Activated CD8-positive, alpha-beta memory T cell treated with anti-CD3 and anti-CD28 coated beads for 1 hour (primary cell): Measurements from ENCODE around the gene CEP104.

Experiments used
- DNase-seq, 2 donors: peaks; one replicate each; pipeline ENCODE4 v3.0.0-alpha.2; 2020; ENCODE audit warnings: low read depth in 1 of 2; ENCODE audit errors: extremely low read depth in 1 of 2

The CEP104 gene

DNA sequence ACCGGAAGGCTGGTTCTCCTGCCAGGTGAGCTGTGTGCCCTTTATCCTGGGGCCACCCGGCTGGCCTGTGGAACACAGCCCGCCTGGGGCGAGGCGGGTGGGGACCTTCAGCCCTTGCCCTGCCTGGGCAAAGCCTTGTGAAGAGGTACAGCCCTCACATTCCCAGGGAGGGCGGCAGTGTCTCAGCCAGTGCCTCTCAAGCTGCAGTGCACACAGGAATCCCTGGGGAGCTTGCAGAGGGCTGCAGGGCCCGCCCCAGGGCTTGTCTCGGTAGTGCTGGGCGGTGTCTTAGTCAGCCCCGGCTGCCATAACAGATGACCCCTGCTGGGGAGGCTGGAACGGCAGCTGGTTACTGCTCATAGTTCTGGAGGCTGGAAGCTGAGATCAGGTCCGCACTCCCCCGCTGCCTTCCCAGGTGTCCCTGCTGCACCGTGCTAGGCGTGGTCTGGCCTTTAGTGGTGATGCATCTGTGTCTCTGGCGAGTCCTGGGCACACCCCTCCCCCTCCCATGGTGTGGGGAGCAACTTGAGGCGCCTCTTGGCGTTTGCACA is 12.8 kb upstream of the CEP104 start:
- DNase-seq = no peak

DNA sequence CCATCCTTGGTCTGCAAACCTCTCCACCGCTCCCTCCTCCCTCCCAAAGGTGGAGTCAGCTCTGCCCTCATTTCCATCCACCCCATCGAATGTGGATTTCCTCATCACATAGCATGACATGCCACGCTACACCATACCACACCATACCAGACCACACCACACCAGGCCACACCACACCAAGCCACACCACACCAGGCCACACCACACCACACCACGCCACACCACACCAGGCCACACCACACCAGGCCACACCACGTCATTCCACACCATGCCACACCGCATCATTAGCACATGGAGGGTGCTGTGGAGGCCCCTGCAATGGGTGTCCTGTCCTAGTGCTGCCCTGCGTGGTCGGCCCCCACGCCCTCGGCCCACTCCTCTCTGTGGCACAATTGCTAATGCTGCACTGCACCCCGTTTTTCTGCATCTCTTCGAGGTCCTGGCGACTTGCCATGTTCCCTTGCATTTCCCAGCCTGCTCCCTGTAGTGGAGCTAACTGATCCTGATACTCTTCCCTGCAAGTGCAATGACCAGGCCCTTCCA is 11.5 kb upstream of the CEP104 start:
- DNase-seq = no peak

DNA sequence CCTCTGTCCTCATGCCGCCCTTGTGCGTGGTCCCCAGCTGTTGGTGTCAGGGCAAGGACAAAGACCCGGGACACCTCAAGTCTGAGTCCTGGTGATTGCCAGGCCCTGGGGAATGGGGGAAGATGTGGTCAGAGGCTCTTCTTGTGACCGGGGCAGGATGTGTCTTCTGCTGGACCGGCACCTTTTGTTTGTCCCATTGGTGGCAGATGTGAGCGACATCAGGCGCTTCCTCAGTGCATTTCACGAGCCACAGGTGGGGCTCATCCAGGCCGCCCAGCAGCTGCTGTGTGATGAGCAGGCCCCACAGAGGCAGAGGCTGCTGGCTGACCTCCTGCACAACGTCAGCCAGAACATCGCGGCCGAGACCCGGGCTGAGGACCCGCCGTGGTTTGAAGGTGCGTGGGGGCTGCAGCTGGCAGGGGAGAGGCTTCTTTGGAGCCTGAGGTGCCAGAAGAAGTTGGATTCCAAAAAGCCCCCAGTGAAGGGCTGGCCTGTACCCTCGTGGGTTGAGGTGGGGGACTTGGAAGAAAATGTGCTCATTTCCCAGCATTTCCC is 8.7 kb upstream of the CEP104 start:
- no peak for DNase-seq

DNA sequence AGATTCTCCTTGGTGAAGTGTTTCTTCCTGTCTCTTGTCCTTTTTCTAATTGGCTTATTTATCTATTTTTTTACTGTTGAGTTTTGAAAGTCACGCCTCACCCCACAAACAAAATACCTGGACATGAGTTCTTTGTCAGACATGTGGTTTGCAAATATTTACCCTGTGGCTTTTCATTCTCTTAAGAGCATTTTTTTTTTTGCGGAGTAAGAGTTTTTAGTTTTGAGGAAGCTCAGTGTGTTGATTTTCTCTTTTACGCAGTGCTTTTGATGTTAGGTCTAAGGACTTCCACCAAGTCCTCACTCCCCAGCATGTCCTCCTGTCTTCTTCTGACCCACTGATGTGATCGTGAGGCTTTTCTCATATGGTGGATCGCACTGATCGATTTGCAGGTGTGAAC is 7.9 kb upstream of the CEP104 start:
- no peak for DNase-seq

DNA sequence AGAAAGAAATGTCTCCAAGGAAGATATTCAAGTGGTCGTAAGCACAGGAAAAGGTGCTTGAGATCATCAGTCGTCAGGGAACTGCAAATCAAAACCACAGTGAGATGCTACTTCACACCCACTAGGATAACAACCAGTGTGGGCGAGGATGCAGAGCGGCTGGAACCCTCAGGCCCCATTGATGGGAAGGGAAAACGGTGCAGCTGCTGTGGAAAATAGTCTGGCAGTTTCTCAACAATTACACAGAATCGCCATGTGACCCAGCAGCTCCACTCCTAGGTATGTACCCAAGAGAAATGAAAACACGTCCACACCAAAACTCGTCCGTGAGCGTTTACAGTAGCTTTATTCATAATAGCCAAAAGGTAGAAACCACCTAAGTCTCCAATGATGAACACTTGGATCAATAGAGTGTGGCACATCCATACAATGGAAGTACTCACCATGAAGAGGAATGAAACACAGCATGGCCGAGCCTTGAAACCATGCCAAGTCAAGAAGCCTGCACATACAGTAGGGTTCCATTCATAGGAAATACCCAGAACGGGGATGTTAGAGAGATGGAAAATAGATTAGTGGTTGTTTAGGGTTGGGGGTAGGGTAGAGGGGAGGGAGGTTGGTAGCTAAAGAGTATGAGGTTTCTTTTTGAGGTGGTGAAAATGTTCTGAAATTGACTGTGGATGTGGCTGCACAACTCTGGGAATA is 6.4 kb upstream of the CEP104 start:
- DNase-seq = no peak

DNA sequence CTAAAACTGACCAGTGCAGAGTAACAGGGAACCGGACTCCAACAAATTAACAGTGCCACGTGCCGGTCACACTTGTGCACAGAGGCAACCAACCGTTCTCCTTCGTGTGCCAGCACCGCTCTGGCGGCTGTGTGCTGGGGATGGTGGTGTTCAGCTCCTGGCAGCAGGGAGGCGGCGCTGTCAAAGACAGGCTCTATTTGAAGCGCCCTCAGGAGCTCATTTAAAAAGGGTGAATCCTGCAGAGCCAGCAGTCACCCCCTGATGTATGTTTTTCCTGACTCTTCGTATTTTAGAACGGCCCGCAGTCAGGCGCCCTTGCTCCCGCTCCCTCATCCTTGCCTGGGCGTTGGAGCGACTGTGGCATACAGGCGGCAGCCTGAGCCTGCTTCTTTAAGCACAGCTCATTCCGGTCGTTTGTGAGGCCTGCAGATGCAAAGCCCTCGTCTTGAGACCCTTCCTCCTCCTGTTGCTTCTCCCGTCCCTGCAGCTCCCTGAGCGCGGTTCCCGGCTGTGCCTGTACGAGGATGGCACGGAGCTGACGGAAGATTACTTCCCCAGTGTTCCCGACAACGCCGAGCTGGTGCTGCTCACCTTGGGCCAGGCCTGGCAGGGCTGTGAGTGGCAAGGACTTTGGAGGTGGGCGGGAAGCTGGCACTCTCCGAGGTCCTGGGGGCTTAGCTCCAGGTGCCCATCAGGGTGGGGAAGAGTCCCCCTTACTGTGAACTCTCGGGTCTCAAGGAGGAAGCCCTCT is 1.4 kb upstream of the CEP104 start:
- no peak for DNase-seq

DNA sequence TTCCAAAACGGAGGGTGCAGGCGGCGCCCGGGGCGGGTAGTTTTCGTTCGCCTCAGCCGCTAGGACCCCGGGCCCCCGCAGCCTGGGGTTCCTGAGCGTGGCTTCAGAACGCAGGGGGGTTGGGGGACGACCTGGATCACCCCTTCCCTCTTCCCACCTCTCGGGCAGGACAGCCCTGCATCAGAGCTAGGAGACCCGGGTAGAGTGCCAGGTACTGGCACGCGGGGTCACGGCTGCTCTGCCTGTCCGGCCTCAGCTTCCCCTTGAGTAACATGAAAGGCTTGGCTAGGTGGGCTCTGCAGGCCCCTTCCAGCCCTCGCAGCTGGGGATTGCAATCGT is 749 bp upstream of the CEP104 start:
- DNase-seq = no peak

DNA sequence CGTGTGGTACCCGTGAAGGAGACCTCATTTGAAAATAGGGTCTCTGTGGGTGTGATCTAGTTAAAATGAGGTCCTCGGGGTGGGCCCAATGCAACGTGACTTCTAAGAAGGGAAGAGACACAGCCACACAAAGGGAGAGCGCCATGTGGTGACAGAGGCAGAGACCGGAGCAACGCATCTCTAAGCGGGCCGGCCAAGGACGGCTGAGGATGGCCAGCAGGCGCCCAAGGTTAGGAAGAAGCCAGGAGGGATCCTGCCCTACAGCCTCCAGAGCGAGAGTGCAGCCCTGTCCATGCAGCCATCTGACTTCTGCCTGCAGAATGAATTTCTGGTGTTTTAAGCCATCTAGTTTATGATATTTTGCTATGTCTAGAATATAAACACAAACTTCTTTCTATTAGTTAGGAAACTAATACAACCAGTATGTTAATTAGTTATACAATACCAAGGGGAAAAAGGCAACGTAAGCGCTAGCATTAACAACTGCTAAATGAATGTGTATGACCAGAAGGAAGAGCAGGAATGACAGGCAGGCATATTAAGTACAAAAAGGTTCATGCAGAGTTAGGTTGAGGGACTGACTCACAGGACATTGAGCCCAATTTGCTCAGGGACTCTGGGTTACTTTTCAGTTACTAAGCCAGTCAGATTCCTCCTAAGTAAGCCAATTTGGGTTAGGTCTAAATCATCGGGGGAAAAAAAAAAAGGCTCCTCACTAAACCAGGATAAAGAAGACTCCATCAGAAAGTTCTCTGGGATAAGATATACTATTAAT is 4.1 kb downstream of the CEP104 start:
- DNase-seq = no peak

DNA sequence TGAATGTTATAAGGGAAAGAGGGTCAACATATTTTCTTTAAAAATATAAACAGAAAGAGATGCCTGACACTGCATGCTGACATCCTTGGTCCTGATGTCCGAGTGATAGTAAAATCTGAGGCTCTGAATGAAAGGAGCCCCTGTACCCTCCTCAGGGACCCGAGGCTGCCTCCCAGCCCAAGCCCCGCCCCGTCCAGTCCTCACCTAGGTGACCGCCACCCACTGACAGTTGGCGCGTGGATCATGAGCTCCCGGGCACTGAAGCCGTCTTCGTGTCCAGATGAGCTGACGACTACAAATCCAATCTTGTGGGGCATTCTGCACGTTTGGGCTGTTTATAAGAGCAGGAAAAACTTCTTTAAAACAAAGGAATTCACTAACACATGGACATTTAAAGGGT is 4.9 kb downstream of the CEP104 start:
- no peak for DNase-seq

DNA sequence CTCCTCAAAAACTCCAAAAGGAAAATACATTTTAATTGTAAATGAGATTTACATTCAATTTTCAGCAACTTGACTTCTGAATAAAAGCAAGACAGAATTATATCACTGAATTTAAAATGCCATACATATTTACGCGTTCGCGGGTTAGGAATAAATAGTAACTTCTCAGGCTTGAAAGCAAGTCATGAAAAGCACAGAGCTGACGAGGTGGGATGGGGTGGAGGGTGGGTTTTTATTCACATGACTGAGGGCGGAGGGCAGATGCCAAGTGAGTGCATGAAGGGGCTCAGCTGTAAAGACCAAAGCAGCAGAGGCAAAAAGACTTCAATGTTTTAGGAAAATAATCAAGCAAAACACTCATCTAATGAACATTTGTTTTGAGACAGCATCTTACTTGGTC is 5.7 kb downstream of the CEP104 start:
- DNase-seq = no peak

DNA sequence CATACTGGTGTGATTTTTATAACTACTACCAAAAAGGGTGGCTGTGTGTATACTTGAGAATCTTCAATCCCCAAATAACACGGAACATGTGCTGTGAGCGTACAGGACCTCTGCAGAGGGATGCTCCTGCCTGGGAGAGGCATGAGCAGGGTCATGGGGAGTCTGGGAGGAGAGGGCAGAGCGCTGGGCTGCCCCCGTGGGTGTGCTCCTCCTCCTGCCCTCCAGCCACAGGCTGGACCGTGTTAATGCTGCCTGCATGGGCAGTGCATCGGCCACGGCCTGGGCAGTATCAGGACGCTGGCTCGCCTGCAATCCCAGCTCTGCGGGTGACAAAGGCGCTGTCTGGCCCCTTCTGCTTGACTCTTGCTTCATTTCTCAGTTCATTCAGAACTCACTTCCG is 6.2 kb downstream of the CEP104 start:
- DNase-seq = no peak

DNA sequence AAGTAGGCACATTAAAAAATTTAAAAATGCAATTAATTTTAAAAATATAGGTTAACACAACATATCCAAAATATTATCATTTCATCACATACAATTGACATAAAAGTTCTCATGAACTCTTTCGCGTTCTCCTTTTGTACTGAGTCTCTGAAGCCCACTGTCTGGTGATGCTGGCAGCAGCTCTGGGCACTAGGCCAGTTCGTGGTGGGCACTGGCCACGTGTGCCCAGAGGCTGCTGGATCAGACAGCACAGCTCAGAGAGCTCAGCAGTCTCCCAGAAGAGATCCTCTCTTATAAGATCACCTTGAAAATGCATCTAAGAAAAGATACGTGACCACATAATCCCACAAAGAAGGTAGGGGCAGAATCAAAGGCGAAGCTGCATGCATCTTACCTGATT is 9.9 kb downstream of the CEP104 start:
- no peak for DNase-seq

DNA sequence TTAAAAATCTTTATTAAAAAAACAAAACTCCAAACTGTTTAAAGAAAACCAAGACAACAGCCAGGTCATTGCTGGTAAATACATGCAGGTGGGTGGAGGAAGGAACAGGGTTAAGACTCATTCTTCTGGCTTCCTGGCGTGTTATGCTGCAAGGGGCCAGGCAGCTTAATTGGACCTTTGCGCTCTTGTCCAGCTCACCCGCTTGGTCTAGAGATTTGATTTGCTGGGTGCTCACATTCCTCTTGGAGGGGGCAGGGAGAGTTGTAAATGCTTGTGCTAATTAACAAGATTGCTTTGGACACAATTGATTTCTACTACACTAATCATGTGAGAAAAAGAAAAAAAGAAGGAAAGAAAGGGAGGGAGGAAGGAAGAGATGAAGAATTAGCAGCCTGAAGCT is 10.5 kb downstream of the CEP104 start:
- no peak for DNase-seq

DNA sequence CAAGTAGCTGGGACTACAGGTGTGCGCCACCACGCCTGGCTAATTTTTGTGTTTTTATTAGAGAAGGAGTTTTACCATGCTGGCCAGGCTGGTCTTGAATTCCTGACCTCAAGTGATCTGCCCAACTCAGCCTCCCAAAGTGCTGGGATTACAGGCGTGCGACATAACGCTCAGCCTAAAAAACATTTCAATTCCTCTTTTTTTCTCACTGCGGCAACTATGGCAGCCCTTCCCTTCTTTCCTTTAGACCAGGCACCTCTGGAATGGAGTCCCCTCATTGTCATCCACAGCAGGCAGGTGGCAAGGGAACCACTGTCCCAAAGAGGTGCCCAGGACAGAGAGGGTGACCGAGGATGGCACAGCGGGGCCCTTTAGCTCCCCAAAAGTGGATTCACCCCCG is 14.1 kb downstream of the CEP104 start:
- no peak for DNase-seq

DNA sequence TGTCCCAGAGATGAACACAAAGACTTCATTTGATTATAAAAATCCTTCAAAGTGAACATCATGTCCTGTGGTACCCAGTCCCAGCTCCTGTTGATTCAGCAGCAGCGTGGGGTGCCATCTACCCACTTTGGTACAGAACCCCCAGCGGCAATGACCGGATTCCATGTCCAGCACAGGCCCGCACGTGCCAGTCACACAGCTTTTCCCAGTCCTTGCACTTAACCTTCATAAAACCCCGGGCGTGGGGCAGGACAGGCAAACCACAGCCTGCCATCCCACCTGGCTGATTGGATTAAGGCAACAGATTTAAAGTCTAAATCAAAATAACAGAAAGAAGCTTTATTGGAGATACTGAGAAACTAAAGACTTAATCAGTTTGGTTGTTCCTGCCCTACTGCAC is 15.5 kb downstream of the CEP104 start:
- DNase-seq = no peak

DNA sequence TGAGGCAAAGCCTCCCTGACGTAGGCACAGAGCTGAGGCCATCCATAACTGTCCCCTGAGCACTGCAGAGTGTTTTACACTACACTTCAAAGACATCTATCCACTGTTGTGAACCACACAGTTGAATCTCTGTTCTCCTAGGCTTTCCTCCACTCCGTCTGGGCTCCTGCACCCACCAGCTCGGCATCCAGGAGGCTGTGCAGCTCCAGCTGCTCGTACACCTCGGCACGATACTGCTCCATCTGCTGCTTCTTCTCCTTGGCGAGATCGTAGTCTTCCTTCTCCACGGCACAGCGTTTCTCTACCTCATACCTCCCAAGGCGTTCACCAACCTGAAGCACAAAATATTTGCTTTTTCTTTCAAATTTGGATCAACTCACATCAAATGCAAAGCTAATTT is 18.2 kb downstream of the CEP104 start:
- no peak for DNase-seq

DNA sequence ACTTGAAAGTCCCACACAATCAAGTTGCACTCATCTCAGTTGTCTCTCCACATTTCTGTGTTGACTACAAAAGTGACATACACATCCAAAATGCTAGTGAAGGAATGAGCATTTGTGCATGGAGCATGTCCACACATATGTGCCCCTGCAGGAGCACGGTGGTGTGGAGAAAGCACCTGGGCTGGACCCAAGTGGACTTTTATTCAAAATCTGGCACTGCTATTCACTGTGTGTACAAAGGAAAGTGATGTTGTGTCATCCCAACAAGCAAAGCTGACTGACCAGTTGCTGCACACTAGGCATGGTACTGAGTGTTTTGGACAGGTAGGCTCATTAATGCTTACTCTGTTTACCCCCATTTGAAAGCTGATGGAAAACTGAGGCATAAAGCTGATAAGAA is 19.3 kb downstream of the CEP104 start:
- no peak for DNase-seq

DNA sequence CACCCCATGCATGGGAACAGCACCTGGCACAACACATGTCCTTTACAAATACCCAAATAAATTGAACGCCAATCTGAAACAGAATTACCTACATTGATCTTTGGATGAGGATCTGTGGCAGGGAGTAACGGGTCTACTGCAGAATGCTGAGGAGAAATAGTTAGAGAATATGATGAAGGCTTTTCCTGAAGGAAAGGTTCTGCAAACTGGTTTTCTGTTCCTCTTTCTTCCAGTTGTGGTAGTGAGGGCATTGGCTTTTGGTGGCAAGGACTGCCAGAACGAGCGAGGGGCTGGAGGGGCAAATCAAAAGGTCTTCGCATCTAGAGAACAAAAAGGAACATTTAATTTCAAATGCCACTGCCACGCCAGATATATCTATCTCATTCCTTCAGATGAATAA is 19.8 kb downstream of the CEP104 start:
- no peak for DNase-seq

DNA sequence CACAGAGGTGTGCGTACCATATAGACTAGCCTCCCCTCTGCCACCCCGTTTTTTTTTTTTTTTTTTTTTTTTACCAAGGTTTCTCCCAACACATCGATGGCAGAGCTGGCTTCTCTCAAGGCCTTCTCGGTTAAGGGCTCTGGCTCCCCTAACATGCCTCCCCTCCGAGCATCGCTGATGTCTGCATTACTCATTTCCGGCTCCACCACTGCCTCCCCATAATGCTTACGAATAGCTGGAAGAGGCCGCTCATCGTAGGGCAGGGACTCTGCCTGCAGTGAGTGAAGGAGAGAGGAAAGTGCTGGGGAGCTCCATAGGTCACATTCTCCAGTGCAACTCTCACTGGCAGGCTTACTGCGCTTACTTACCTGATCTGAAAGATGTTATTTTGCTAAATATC is 20.6 kb downstream of the CEP104 start:
- no peak for DNase-seq

DNA sequence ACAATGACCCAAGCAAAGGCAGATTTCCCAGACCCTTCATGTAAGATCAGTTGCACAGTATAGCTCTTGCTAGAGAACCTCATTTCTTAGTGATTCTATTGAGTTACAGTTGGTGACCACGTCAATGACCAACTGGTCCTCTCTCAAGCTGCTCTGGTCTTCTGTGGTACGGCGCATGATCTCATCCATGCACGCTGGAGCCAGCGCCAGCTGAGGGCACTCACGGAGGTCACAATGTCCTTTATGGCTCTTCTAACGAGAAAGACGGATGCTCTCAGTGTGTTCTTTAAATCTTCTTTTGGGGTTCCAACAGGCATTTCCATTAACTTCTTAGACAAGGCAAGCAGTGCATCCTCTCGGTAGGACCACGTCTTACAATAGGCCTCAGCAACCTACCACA is 22.3 kb downstream of the CEP104 start:
- no peak for DNase-seq

DNA sequence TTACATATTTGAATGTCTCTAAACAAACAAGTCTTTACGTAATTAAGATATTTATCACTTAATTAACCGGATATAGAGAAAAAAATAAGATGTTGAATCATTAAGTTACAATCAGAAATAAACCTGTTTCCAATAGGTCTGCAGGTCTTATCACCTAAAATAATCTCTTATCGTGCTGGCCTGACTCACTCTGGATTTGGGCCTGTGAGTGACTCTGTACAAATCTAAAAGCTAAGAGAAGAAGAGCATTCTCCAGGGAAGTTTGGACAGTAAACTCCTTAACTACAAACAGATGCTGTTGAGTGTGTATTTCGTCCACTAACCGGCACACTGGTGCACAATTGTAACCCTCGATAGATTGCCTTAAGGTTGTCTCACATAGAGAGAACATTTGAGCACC is 25.3 kb downstream of the CEP104 start:
- no peak for DNase-seq
